HEK293T (cell line): ENCODE results near the gene CNGB1.

Experiments used
- CTCF ChIA-PET: fragments of 350-600 bp; formaldehyde crosslinking; extraction: SDS; loops from one replicate; lab custom pipeline; 2021; ENCODE audit warnings: antibody characterized with exemption, inconsistent platforms; lab: Yijun Ruan, JAX
- POLR2A ChIA-PET: fragments of 350-600 bp; formaldehyde crosslinking; extraction: SDS; loops from one replicate; lab custom pipeline; 2020; ENCODE audit warnings: antibody characterized with exemption, inconsistent platforms; lab: Yijun Ruan, JAX
- DNase-seq: peaks from one replicate; pipeline ENCODE4 v3.0.0; 2012; ENCODE audit warnings: mixed read lengths; ENCODE audit errors: extremely low spot score
- BHLHE40 ChIP-seq: fragments of 450-650 bp; IDR thresholded peaks from 2 replicates; pipeline ENCODE4 v1.6.1; 2016; ENCODE audit warnings: mild to moderate bottlenecking, moderate library complexity, borderline replicate concordance
- CTBP1 ChIP-seq: fragments of 450-650 bp; IDR thresholded peaks from 2 replicates; pipeline ENCODE4 v1.6.1; 2016; ENCODE audit warnings: borderline replicate concordance
- ELF4 ChIP-seq: fragments of 450-650 bp; IDR thresholded peaks from 2 replicates; pipeline ENCODE4 v1.6.1; 2017; ENCODE audit warnings: antibody characterized with exemption
- FOXA1 ChIP-seq: fragments of 450-650 bp; IDR thresholded peaks from 2 replicates; pipeline ENCODE4 v1.6.1; 2016; ENCODE audit warnings: mild to moderate bottlenecking
- FOXK2 ChIP-seq: fragments of 450-650 bp; IDR thresholded peaks from 2 replicates; pipeline ENCODE4 v1.6.1; 2016; ENCODE audit warnings: mild to moderate bottlenecking
- FOXM1 ChIP-seq: fragments of 450-650 bp; IDR thresholded peaks from 2 replicates; pipeline ENCODE4 v1.6.1; 2017; ENCODE audit warnings: mild to moderate bottlenecking, borderline replicate concordance
- HDGF ChIP-seq: fragments of 450-650 bp; IDR thresholded peaks from 2 replicates; pipeline ENCODE4 v1.6.1; 2017; ENCODE audit warnings: antibody characterized with exemption, borderline replicate concordance
- L3MBTL2 ChIP-seq: fragments of 450-650 bp; conservative IDR thresholded peaks from 2 replicates; pipeline ENCODE4 v1.6.1; 2016; ENCODE audit warnings: mild to moderate bottlenecking
- LEF1 ChIP-seq: fragments of 450-650 bp; IDR thresholded peaks from 2 replicates; pipeline ENCODE4 v1.6.1; 2017; ENCODE audit warnings: mild to moderate bottlenecking, borderline replicate concordance
- NFRKB ChIP-seq: fragments of 450-650 bp; IDR thresholded peaks from 2 replicates; pipeline ENCODE4 v1.6.1; 2016; ENCODE audit warnings: mild to moderate bottlenecking, moderate library complexity
- PKNOX1 ChIP-seq: fragments of 450-650 bp; IDR thresholded peaks from 2 replicates; pipeline ENCODE4 v1.6.1; 2016
- SP1 ChIP-seq: fragments of 450-650 bp; IDR thresholded peaks from 2 replicates; pipeline ENCODE4 v1.6.1; 2017
- SUZ12 ChIP-seq: fragments of 450-650 bp; IDR thresholded peaks from 2 replicates; pipeline ENCODE4 v1.6.1; 2016; ENCODE audit warnings: mild to moderate bottlenecking
- TARDBP ChIP-seq: fragments of 450-650 bp; IDR thresholded peaks from 2 replicates; pipeline ENCODE4 v1.6.1; 2016
- ZNF384 ChIP-seq: fragments of 450-650 bp; IDR thresholded peaks from 2 replicates; pipeline ENCODE4 v1.6.1; 2016

CNGB1 gene

DNA sequence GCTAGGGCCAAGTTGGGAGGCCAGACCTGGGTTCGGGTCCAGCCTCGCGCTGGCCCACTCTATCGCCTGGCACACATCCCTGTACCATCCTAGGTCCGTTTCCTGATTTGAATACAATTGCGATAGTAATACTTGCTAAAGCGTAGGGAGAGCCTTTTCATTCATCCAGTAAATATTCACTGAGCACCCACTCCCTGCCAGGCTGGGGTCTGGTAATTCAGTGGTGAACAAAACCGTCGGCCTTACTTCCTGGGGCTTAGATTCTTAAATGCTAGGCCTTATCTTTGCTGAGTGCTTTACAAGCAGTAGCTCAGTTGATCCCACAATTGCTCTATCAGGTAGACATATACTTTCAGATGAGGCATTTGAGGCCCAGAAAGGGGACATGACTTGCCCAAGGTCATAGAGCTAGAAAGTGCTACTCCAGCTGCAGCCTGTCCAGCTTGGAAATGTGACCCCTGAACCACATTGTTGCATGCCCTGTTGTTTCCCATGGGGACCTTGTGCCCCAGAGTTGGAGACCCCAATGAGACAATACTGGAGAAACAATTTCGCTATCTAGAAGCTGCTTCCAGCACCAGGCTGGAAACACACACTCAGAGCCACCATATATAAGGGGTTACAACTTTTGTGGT lies 31.0 kb upstream of the CNGB1 start:
- TF ChIP-seq PKNOX1 (no peak), FOXM1 (no peak), L3MBTL2 (no peak), FOXK2 (no peak), BHLHE40 (no peak), HDGF (no peak), ZNF384 (no peak), CTBP1 (no peak), ELF4 (no peak), FOXA1 (no peak), SUZ12 (no peak), NFRKB (no peak)
- POLR2A ChIA-PET, result interaction anchor here (1.0 kb wide), 1 partner anchor 17 kb away, joined by 3 read pairs; no protein-coding TSS in a partner anchor
- CTCF ChIA-PET, result interaction anchor here (1.0 to 1.3 kb wide), 2 partner anchors 95 to 103 kb away, joined by 3 to 4 read pairs; no protein-coding TSS in a partner anchor
- no peak for DNase-seq

DNA sequence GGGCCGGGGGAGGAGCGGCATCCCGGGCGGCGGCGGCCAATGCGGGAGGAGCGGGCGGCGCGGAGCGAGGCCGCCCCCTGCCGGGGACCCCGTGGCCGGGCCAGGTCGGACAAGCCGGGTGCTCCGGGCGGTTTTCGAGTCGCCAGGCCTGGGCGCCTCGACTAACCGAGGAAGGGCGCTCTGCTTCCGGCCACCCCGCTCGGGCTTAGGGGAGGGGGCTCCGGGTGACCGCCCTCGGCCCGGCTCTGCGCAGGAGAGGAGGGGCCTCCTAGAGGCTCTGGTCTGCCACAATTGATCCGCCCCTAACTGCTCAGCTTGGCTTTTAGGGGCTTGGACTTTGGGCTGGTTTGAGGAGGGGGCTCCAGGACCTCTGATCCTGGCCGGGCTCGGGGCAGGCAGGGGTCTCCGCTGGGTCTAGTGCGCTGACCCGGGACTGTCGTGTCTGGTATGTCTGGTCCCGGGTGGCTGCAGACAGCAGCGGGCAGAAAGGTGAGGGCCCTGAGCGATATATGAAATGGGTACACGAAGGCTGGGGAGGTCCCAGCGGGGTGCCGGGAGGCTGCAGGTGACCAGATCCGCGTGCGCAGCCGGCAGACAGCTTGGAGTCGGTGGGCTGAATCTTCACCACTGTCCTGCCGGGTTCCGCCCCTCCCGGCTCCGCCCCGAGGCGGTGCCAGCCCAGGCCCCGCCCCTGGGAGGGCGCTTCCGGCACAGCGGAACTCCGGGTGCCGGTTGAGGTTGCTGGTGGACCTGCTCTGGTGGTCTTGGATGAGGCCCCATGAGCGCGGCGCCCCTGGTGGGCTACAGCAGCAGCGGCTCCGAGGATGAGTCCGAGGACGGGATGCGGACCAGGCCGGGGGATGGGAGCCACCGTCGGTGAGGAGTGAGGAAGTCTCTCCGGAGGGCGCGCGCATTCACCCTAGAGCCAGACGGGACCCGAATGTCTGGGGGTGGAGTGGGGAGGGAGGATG lies 30.1 kb upstream of the CNGB1 start, which contains the start of gene USB1:
USB1 (plus strand) TSS at position 702 of the 971 bp plus-strand sequence; CDS start at position 779, 77 bp downstream.
- ChIA-PET CTCF (interaction anchor here (0.9 to 1.3 kb wide), 3 partner anchors 94 to 141 kb away, joined by 3 to 4 read pairs (median 3); no protein-coding TSS in a partner anchor), POLR2A (interaction anchor here (1.0 to 1.5 kb wide), 2 partner anchors 234 to 266 kb away, joined by 3 read pairs; partner anchors contain the start of gene KATNB1)
- peak; percentile 96 for DNase-seq
- TF ChIP-seq L3MBTL2 (peak; percentile 54), FOXK2 (no peak), PKNOX1 (no peak), ELF4 (0 out of 2 replicates have a peak, but pooled peaks have one; percentile 7)

GRCh38 chr16:57999971-58000705 lies 29.2 kb upstream of the CNGB1 start, which contains the start of gene ZNF319:
ZNF319 (minus strand) TSS chr16:58000672; CDS start chr16:57998265, 2,407 bp downstream.
- ChIA-PET POLR2A (interaction anchor here (0.6 to 1.5 kb wide), 4 partner anchors 20 to 265 kb away, joined by 3 to 4 read pairs (median 3); partner anchors contain the start of genes CFAP20 and KATNB1), CTCF (interaction anchor here (0.9 to 1.3 kb wide), 2 partner anchors 94 to 141 kb away, joined by 3 read pairs; no protein-coding TSS in a partner anchor)
- TF ChIP-seq L3MBTL2 (no peak), HDGF (no peak), FOXA1 (no peak), ZNF384 (no peak), TARDBP (no peak), FOXM1 (no peak), NFRKB (no peak), SP1 (no peak), LEF1 (no peak)

DNA sequence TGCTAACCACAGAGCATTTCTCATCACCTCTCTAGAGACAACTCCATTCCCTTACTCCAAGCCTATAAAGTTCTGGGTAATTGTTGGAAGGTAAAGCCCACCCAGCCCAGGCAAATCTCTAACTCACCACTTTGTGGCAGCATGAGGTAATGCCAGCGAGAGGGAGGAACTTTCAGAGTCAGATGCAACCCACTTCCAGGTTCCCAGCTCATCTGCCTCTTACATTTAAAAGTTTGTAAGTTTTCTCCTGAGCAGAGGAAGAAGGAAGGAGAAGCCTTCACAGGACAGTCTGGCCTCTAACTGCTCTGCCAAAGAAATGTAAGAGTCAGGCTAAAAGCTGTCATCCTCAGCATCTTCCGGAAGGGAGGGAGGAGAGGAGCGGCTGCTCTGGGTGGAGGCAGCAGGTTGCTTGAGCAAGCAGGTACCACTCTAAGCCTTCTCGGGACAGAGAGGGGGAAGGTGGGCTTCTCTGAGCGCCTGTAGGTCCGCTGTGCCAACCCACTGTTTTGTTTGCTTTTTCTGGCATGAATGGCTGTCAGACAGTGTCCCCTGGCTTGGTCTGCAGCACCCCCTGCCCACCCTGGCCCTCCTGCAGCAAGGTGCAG lies 28.5 kb upstream of the CNGB1 start:
- ChIA-PET CTCF (interaction anchor here (0.9 kb wide), 1 partner anchor 67 kb away, joined by 3 read pairs; no protein-coding TSS in a partner anchor), POLR2A (interaction anchor here (0.6 to 1.2 kb wide), 3 partner anchors 19 to 264 kb away, joined by 3 to 4 read pairs (median 3); partner anchors contain the start of genes CFAP20 and KATNB1)
- TF ChIP-seq HDGF (no peak), NFRKB (no peak), SP1 (no peak), ZNF384 (no peak)
- DNase-seq, result no peak

More at GRCh38 chr16:57999971-58000705, 29.2 kb upstream of the CNGB1 start, which contains the start of gene ZNF319:
- no peak for DNase-seq

DNA sequence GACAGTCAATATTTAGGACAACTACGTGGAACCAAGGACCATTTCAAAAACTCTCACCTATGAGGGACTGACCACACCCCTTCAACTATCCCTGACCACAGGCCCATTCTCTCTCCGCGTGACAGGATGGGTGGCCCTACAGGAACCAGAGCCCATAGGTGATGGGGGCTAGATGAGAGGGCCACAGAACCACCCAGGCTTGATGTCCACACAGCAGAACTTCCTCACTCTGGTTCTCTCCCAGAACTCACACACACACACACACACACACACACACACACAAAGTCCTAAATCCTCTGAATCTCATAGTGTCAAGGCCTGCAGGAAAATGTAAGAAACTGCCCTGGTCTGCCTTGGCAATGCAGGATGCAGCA lies 28.1 kb upstream of the CNGB1 start:
- TF ChIP-seq HDGF, result no peak
- no peak for TF ChIP-seq FOXM1
- no peak for TF ChIP-seq PKNOX1
- no peak for TF ChIP-seq LEF1
- TF ChIP-seq TARDBP, result no peak
- ChIA-PET CTCF (interaction anchor here (0.9 kb wide), 2 partner anchors 67 to 100 kb away, joined by 3 read pairs; no protein-coding TSS in a partner anchor), POLR2A (interaction anchor here (1.1 to 1.2 kb wide), 2 partner anchors 130 to 263 kb away, joined by 3 to 4 read pairs; partner anchors contain the start of genes CFAP20 and KATNB1)
- DNase-seq, result no peak
